Measurements from ENCODE around the gene SLC6A12.

DNA sequence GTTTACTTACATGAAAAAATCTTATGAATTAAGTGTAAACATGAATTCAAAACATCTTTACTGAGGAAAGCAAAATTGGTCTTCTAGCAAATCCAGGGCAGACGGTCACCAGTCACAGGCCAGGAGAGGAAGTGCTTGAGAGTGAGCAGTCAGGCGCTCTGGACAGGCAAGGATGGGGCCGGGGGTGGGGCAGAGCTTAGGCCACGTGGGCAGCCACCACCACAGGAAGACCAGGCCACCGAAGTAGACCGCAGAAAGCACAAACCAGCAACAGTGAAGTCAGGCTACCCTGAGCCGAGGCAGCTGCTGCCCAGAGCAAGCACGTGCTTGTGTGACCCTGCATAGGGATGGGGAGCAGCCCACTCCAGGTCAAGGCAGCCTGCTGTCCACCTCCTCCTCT is 33.5 kb downstream of the SLC6A12 start:
- no peak for TF ChIP-seq POLR2A (IDR thresholded peaks at IDR 0.05; ENCODE audit: low read depth, low read length)
- TF ChIP-seq POLR2AphosphoS5 (IDR thresholded peaks at IDR 0.05; ENCODE audit: low read depth, low read length), result no peak
- no peak for TF ChIP-seq TAF1 (IDR thresholded peaks at IDR 0.05; ENCODE audit: borderline replicate concordance, low read depth, low read length)

All from GM12892 (cell line).